K562 (cell line): Measurements from ENCODE around the gene MEGF9. TPM values are rescaled to one million over a fixed set of nuclear protein-coding genes. Genes with fewer than 3 reads are reported as not detected.

Source experiments
- ATAC-seq: fragments of 200-7000 bp; cut with Tn5 transposase; 3 replicates; pipeline ENCODE4 v1.9.1; 2020; ENCODE audit warnings: moderate library complexity
- BruUV-seq: library from RNA; stranded (reverse); fragments of 400-500 nt; replicated peaks from 2 replicates; lab custom pipeline; 2021; lab: Mats Ljungman, UMichigan
- CTCF ChIA-PET: fragments of 300-600 bp; formaldehyde crosslinking; extraction: SDS; loops from one replicate; lab custom pipeline; 2021; ENCODE audit warnings: low intra/inter-chr PET ratio; lab: Yijun Ruan, JAX
- POLR2A ChIA-PET: fragments of 300-600, 350-650 bp; sonication (Branson Sonifier 250); formaldehyde crosslinking; extraction: SDS; loops from one replicate; lab custom pipeline; 2021; ENCODE audit warnings: antibody characterized with exemption, inconsistent platforms; lab: Yijun Ruan, JAX
- DNase-seq, 4 experiments: peaks; one replicate each; pipeline versions ENCODE4 v3.0.0 to v3.0.0-alpha.2; 2011 to 2018; ENCODE audit warnings: low spot score in 3 of 4, mixed read lengths in 3 of 4; ENCODE audit errors: extremely low read depth in 1 of 4
- FAIRE-seq: peaks from 2 replicates; lab custom pipeline; 2011; peaks lifted over from hg19 to GRCh38; lab: Jason Lieb, UNC
- H2AFZ ChIP-seq: 2 replicates; pipeline ENCODE4 v1.6.0; 2011; ENCODE audit warnings: low read depth, low read length, control low read depth, inconsistent platforms
- H3K27ac ChIP-seq: fragments of 200-600 bp; 3 replicates; pipeline ENCODE4 v1.8.0; 2011; ENCODE audit warnings: low read depth, mild to moderate bottlenecking, control low read depth, inconsistent platforms, low read length, moderate library complexity, mixed read lengths; ENCODE audit errors: extremely low read depth
- H3K27me3 ChIP-seq, 2 experiments: fragments of 300-600 bp in 1 of 2; 2 replicates in 1 of 2; 3 replicates in 1 of 2; pipeline versions ENCODE4 v1.6.0 to v1.8.0; 2011; ENCODE audit warnings: inconsistent platforms in 2 of 2, low read length in 2 of 2, mild to moderate bottlenecking in 1 of 2, mixed read lengths in 1 of 2, moderate library complexity in 1 of 2; ENCODE audit not compliant: control insufficient read depth in 2 of 2, insufficient read depth in 2 of 2
- H3K36me3 ChIP-seq: fragments of 300-600 bp; 3 replicates; pipeline ENCODE4 v1.8.0; 2011; ENCODE audit warnings: mild to moderate bottlenecking, low read length, inconsistent platforms; ENCODE audit not compliant: control insufficient read depth, insufficient read depth
- H3K4me1 ChIP-seq, 2 experiments: fragments of 200-600 bp in 1 of 2; replicated peaks in 1 of 2; 2 replicates in 1 of 2; 3 replicates in 1 of 2; pipeline versions ENCODE4 v1.5.1 to v1.8.0; 2011; ENCODE audit warnings: inconsistent platforms in 2 of 2, low read length in 2 of 2, mild to moderate bottlenecking in 1 of 2, mixed read lengths in 1 of 2, moderate library complexity in 1 of 2; ENCODE audit not compliant: control insufficient read depth in 2 of 2, insufficient read depth in 2 of 2
- H3K4me2 ChIP-seq: 2 replicates; pipeline ENCODE4 v1.6.1; 2011; ENCODE audit warnings: low read length, control low read depth, inconsistent platforms, mixed read lengths; ENCODE audit not compliant: insufficient read depth
- H3K4me3 ChIP-seq: fragments of 200-600 bp; sonication (generic), shearing (Covaris generic); 2 replicates; pipeline ENCODE4 v1.5.1; 2016; ENCODE audit warnings: control low read depth, inconsistent platforms
- H3K79me2 ChIP-seq: fragments of 200-600 bp; 3 replicates; pipeline ENCODE4 v1.8.0; 2011; ENCODE audit warnings: low read length, inconsistent platforms; ENCODE audit not compliant: control insufficient read depth, insufficient read depth
- H3K9ac ChIP-seq, 2 experiments: 2 replicates each; pipeline versions ENCODE4 v1.6.0 to v1.6.1; 2011; ENCODE audit warnings: low read depth in 2 of 2, low read length in 2 of 2, control low read depth in 1 of 2, inconsistent platforms in 1 of 2, mild to moderate bottlenecking in 1 of 2, mixed read lengths in 1 of 2; ENCODE audit not compliant: insufficient read depth in 1 of 2
- H3K9me1 ChIP-seq: one replicate; pipeline ENCODE4 v1.6.0; 2011; ENCODE audit warnings: inconsistent platforms, mild to moderate bottlenecking, low read length, moderate library complexity; ENCODE audit not compliant: control insufficient read depth, insufficient read depth
- H3K9me3 ChIP-seq: replicated peaks from 2 replicates; pipeline ENCODE4 v1.5.1; 2011; ENCODE audit warnings: low read depth, low read length, inconsistent platforms; ENCODE audit not compliant: control insufficient read depth, insufficient read depth
- H4K20me1 ChIP-seq: replicated peaks from 2 replicates; pipeline ENCODE4 v1.6.1; 2011; ENCODE audit warnings: low read length, inconsistent platforms, mixed read lengths; ENCODE audit not compliant: control insufficient read depth, insufficient read depth
- C11orf30 ChIP-seq: fragments of 450-650 bp; IDR thresholded peaks from 2 replicates; pipeline ENCODE4 v1.6.1; 2016; ENCODE audit warnings: low read depth, mild to moderate bottlenecking
- CHD1 ChIP-seq: fragments of 200-600 bp; sonication (generic); IDR thresholded peaks from one replicate; pipeline ENCODE4 v1.6.1; 2012; ENCODE audit warnings: mild to moderate bottlenecking, moderate library complexity, low read length, inconsistent platforms
- JUNB ChIP-seq: fragments of 450-650 bp; formaldehyde crosslinking; conservative IDR thresholded peaks from 2 replicates; pipeline ENCODE4 v1.4.0; 2020; ENCODE audit warnings: mild to moderate bottlenecking
- MTA2 ChIP-seq: fragments of 450-650 bp; IDR thresholded peaks from 2 replicates; pipeline ENCODE4 v1.6.1; 2016; ENCODE audit warnings: low read depth
- NR1H2 ChIP-seq: sonication (generic); formaldehyde crosslinking; IDR thresholded peaks from 2 replicates; pipeline ENCODE4 v1.4.0; 2020; ENCODE audit warnings: mild to moderate bottlenecking, missing genetic modification reagents
- POLR3G ChIP-seq: IDR thresholded peaks from 2 replicates; pipeline ENCODE4 v1.6.1; 2011; ENCODE audit not compliant: insufficient read length, insufficient replicate concordance; ENCODE audit errors: extremely low read depth
- POU5F1 ChIP-seq: fragments of 150-350 bp; IDR thresholded peaks from 2 replicates; pipeline ENCODE4 v1.6.1; 2014; ENCODE audit warnings: borderline replicate concordance, low read length, low read depth, mild to moderate bottlenecking; ENCODE audit not compliant: partially characterized antibody
- TFAM ChIP-seq: fragments of 250-450 bp; sonication (Bioruptor Pico); conservative IDR thresholded peaks from 2 replicates; pipeline ENCODE4 v1.5.0; 2021; ENCODE audit warnings: mild to moderate bottlenecking, moderate library complexity
- U2AF1 ChIP-seq: fragments of 200-400 bp; formaldehyde crosslinking; optimal IDR thresholded peaks from 2 replicates; pipeline ENCODE3; 2017; ENCODE audit warnings: mild to moderate bottlenecking, low read depth, low read length, moderate library complexity
- ZNF217 ChIP-seq: sonication (generic); formaldehyde crosslinking; IDR thresholded peaks from 2 replicates; pipeline ENCODE4 v1.8.0; 2022; ENCODE audit warnings: mild to moderate bottlenecking, missing genetic modification reagents
- ZNF282 ChIP-seq: sonication (generic); formaldehyde crosslinking; IDR thresholded peaks from 2 replicates; pipeline ENCODE4 v1.8.1; 2023; ENCODE audit warnings: missing genetic modification reagents
- WGBS: fragments of 100-300 bp; shearing (Covaris generic); methylation state at CpG from one replicate; pipeline ENCODE4 v1.1.6; 2016; ENCODE audit warnings: low coverage, mixed read lengths; ENCODE audit not compliant: insufficient coverage; ENCODE audit errors: missing lambda C conversion rate; 5-methylcytosine and 5-hydroxymethylcytosine counted together
- in situ Hi-C: fragments of 300-500 bp; cut with MboI; formaldehyde crosslinking; loops from 4 replicates; pipeline ENCODE4 v1.15.0; 2018; ENCODE audit warnings: inconsistent platforms, mixed read lengths
- intact Hi-C: fragments of 100-400 bp; cut with micrococcal nuclease; formaldehyde crosslinking; loops from 2 replicates; pipeline ENCODE4 v1.14.2; 2022
- polyA plus RNA-seq, 8 experiments: library from polyadenylated mRNA; depleted of rRNA in 4 of 8; stranded (reverse) in 5 of 8; unstranded in 3 of 8; fragments of >200 nt; fragmentation: Nextera tagmentation in 2 of 8; fragmentation: Illumina TruSeq in 1 of 8; extraction: Ambion mirVana in 2 of 8; extraction: Trizol in 1 of 8; gene quantifications; 2 replicates each; pipeline versions ENCODE4 v1.2.1 to v1.2.3, GENCODE V29; 2011 to 2014; ENCODE audit warnings: inconsistent platforms in 1 of 8, missing spikeins in 1 of 8
- total RNA-seq, 7 experiments: library from RNA; depleted of rRNA in 6 of 7; stranded (reverse); fragments of >200 nt in 6 of 7; fragmentation: Illumina TruSeq in 2 of 7; extraction: Trizol in 2 of 7; gene quantifications; 2 replicates each; pipeline versions ENCODE4 v1.2.1 to v1.2.3, GENCODE V29; 2011 to 2021; ENCODE audit warnings: low replicate concordance in 1 of 7
- TF ChIP-seq, protein P1 (sequence below): fragments of 450-650 bp; formaldehyde crosslinking; IDR thresholded peaks from 2 replicates; pipeline ENCODE4 v1.4.0; 2022; ENCODE audit warnings: missing genetic modification characterization

MEGF9 gene
- total and polyA plus RNA-seq, 9 of the 15 experiments (the other 6 are each of a cell fraction or from before 2014, with no cell fraction given): 2.1 to 6.2 (median 3.8) TPM

DNA sequence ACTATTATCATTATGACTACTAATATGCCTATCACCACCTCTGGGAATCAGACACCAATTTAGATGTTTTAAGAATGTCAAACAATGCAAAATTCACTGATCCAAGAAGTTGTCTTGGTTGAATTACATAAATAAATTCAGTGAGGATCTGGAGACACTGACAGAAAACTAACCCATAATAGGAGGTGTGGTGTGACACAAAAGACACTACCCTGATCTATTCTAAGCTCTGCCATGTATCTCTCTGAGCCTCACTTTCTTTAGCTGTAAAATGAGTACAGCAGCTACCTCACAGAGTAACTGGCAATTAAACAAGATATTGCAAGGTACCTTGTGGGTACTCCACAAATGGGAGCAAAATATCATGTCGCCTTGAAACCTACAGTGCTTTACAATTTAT is 141.8 kb downstream of the MEGF9 start (continued):
- TF ChIP-seq, protein P1, sequence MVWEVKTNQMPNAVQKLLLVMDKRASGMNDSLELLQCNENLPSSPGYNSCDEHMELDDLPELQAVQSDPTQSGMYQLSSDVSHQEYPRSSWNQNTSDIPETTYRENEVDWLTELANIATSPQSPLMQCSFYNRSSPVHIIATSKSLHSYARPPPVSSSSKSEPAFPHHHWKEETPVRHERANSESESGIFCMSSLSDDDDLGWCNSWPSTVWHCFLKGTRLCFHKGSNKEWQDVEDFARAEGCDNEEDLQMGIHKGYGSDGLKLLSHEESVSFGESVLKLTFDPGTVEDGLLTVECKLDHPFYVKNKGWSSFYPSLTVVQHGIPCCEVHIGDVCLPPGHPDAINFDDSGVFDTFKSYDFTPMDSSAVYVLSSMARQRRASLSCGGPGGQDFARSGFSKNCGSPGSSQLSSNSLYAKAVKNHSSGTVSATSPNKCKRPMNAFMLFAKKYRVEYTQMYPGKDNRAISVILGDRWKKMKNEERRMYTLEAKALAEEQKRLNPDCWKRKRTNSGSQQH (CRISPR knock-in tag): no peak
- TF ChIP-seq POU5F1: no peak
- no peak for TF ChIP-seq JUNB (CRISPR knock-in tag)
- TF ChIP-seq ZNF282 (CRISPR knock-in tag): no peak
- TF ChIP-seq TFAM (CRISPR knock-in tag): no peak
- TF ChIP-seq POLR3G: no peak
- TF ChIP-seq NR1H2 (CRISPR knock-in tag): no peak
- no peak for TF ChIP-seq MTA2
- TF ChIP-seq ZNF217 (CRISPR knock-in tag): no peak

DNA sequence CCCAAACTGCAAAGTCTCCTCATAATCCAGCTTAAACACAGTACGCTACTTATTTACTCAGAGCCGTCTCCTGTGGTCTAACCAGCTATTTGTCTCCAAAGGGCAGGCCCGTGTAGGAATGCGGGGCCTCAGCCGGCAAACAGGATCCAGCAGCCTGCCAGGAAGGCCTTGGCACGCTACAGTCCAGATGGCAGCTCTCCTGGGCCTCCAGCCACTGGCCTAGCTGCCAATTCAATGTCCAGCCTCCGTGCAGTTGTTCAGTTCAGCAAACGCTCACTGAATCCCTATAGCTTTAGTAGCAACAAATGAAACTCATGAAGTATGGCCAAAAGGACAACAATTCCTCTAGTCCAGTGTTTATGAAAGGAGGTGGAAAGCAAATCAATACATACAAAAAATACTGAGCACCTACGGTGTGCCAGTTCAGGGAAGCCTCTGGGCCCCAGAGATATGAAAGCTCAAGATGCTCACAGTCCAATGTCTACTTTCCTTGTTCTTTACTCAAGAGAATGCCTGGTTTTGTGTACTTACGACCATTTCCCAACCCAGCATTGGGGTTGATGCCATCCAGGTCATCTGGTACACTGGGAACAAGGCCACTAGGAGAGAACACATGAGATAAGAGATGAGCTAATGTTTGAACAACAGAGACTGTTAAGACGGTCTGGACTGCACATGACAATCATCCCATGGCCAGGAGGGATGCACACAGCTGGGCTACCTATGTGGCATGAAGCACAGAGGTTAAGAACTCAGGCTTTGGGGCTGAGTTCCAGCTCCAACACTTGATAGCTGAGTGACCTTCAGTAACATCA is 142.6 kb downstream of the MEGF9 start:
- FAIRE-seq: no peak

More for the DNA sequence above, 142.6 kb downstream of the MEGF9 start:
- intact Hi-C loops: no loop called here
- H3K36me3 ChIP-seq: peaks cover 67% of the 10 kb centered on the region
- TF ChIP-seq U2AF1: no peak
- TF ChIP-seq CHD1: no peak
- TF ChIP-seq C11orf30: no peak
- H3K79me2 ChIP-seq: peaks cover 38% of the 10 kb centered on the region
- H3K27me3 ChIP-seq: no peaks in the 10 kb centered on the region
- DNase-seq (no peak), ATAC-seq (no peak)
- no peak overlapping the region for H3K27ac ChIP-seq
- H3K9me3 ChIP-seq: no peaks in the 10 kb centered on the region
- H3K9ac ChIP-seq: no peak overlapping the region; a peak in 1 of 4 replicates
- POLR2A ChIA-PET: interaction anchor here (0.5 to 1.4 kb wide), 3 partner anchors 12 to 112 kb away, joined by 3 read pairs; no protein-coding TSS in a partner anchor
- CTCF ChIA-PET: no interaction called here
- in situ Hi-C loops: no loop called here
- 91% methylated on average over 10 of the region's 11 CpGs for WGBS
- no peaks in the 10 kb centered on the region for H3K9me1 ChIP-seq
- BruUV-seq: no TSS peak
- no peak overlapping the region for H3K4me2 ChIP-seq
- no peaks in the 10 kb centered on the region for H4K20me1 ChIP-seq
- no peak overlapping the region for H3K4me3 ChIP-seq
- H3K4me1 ChIP-seq: no peaks in the 10 kb centered on the region; a peak in 1 of 5 replicates
- H2AFZ ChIP-seq: no peak overlapping the region
